ENCODE data around the gene C11orf42. TPM values are rescaled to one million over a fixed set of nuclear protein-coding genes. Genes with fewer than 3 reads are reported as not detected.

The C11orf42 gene
- total RNA-seq, 3 donors from 2014 or later (not counting 1 experiment from before 2014, with no cell fraction given), result not detected

- intact Hi-C loops (cut with micrococcal nuclease), result no loop called here
- Mint-ChIP-seq H3K4me3 (no peak overlapping the region), H3K9me3 (no peaks in the 10 kb centered on the region), H3K36me3 (no peaks in the 10 kb centered on the region), H3K27ac (no peak overlapping the region), H3K4me1 (peaks cover 7 to 14% of the 10 kb centered on the region in 2 donors), H3K27me3 (ENCODE audit: low read depth in 2 of 2) (peaks cover 9 to 11% of the 10 kb centered on the region in 2 donors)
- H3K4me3 ChIP-seq (ENCODE audit: low read length), result no peak overlapping the region
- no peak for TF ChIP-seq CTCF (IDR thresholded peaks at IDR 0.05)
- H3K4me1 ChIP-seq (ENCODE audit: control insufficient read depth, insufficient read depth, low read length), result peaks cover 4% of the 10 kb centered on the region
- 77% methylated on average over 2 of the region's 2 CpGs for WGBS (ENCODE audit: insufficient coverage)
- no peak for ATAC-seq
- DNase-seq, result no peak
- H3K27me3 ChIP-seq (ENCODE audit: control insufficient read depth, insufficient read depth, low read length), result no peaks in the 10 kb centered on the region
- H3K9me3 ChIP-seq (ENCODE audit: control insufficient read depth, insufficient read depth, low read length), result no peaks in the 10 kb centered on the region
- H3K36me3 ChIP-seq (ENCODE audit: control insufficient read depth, insufficient read depth, low read length), result no peaks in the 10 kb centered on the region
- no peak overlapping the region for H3K27ac ChIP-seq (ENCODE audit: low read length)
These were observed 29.9 kb upstream of the C11orf42 start for GRCh38 chr11:6175440-6175839.

- DNase-seq (no peak), ATAC-seq (no peak)
- no peak overlapping the region for H3K4me3 ChIP-seq (ENCODE audit: low read length)
- H3K36me3 Mint-ChIP-seq, result no peaks in the 10 kb centered on the region
- peaks cover 17 to 20% of the 10 kb centered on the region in 2 donors for H3K4me1 Mint-ChIP-seq
- no peaks in the 10 kb centered on the region for H3K27me3 Mint-ChIP-seq (ENCODE audit: low read depth in 2 of 2)
- H3K27ac ChIP-seq (ENCODE audit: low read length), result no peak overlapping the region
- no peak overlapping the region for H3K4me3 Mint-ChIP-seq
- H3K27ac Mint-ChIP-seq, result no peak overlapping the region
- no peaks in the 10 kb centered on the region for H3K27me3 ChIP-seq (ENCODE audit: control insufficient read depth, insufficient read depth, low read length)
- no peaks in the 10 kb centered on the region for H3K9me3 ChIP-seq (ENCODE audit: control insufficient read depth, insufficient read depth, low read length)
- H3K9me3 Mint-ChIP-seq, result no peaks in the 10 kb centered on the region
- no peaks in the 10 kb centered on the region for H3K36me3 ChIP-seq (ENCODE audit: control insufficient read depth, insufficient read depth, low read length)
- H3K4me1 ChIP-seq (ENCODE audit: control insufficient read depth, insufficient read depth, low read length), result peaks cover 9% of the 10 kb centered on the region
- no peak for TF ChIP-seq CTCF (IDR thresholded peaks at IDR 0.05)
- intact Hi-C loops (cut with micrococcal nuclease), result no loop called here
These were observed 13.6 kb upstream of the C11orf42 start for GRCh38 chr11:6191742-6192141.

GRCh38 chr11:6194065-6194581 lies 11.2 kb upstream of the C11orf42 start:
- H3K27me3 Mint-ChIP-seq (ENCODE audit: low read depth in 2 of 2), result no peaks in the 10 kb centered on the region
- Histone ChIP-seq H3K4me3 (ENCODE audit: low read length) (no peak overlapping the region), H3K9me3 (ENCODE audit: control insufficient read depth, insufficient read depth, low read length) (no peaks in the 10 kb centered on the region), H3K27ac (ENCODE audit: low read length) (no peak overlapping the region), H3K36me3 (ENCODE audit: control insufficient read depth, insufficient read depth, low read length) (no peaks in the 10 kb centered on the region), H3K27me3 (ENCODE audit: control insufficient read depth, insufficient read depth, low read length) (no peaks in the 10 kb centered on the region), H3K4me1 (ENCODE audit: control insufficient read depth, insufficient read depth, low read length) (peaks cover 18% of the 10 kb centered on the region)
- H3K36me3 Mint-ChIP-seq, result no peaks in the 10 kb centered on the region
- peak overlapping the region in 1 of 2 donors; percentile 90 for H3K27ac Mint-ChIP-seq
- no peak for TF ChIP-seq CTCF (IDR thresholded peaks at IDR 0.05)
- DNase-seq, result no peak
- no peak for ATAC-seq
- 80% methylated on average over 1 of the region's 1 CpG for WGBS (ENCODE audit: insufficient coverage)
- intact Hi-C loops (cut with micrococcal nuclease), result no loop called here
- no peaks in the 10 kb centered on the region for H3K9me3 Mint-ChIP-seq
- peaks cover 40 to 41% of the 10 kb centered on the region in 2 donors for H3K4me1 Mint-ChIP-seq
- H3K4me3 Mint-ChIP-seq, result no peak overlapping the region

GRCh38 chr11:6196396-6196795 lies 9.0 kb upstream of the C11orf42 start:
- WGBS (ENCODE audit: insufficient coverage), result 41% methylated on average over 2 of the region's 4 CpGs

More at GRCh38 chr11:6196396-6196795, 9.0 kb upstream of the C11orf42 start:
- Histone ChIP-seq H3K9me3 (ENCODE audit: control insufficient read depth, insufficient read depth, low read length) (no peaks in the 10 kb centered on the region), H3K27me3 (ENCODE audit: control insufficient read depth, insufficient read depth, low read length) (no peaks in the 10 kb centered on the region), H3K27ac (ENCODE audit: low read length) (peak overlapping the region; percentile 46), H3K4me1 (ENCODE audit: control insufficient read depth, insufficient read depth, low read length) (peaks cover 40% of the 10 kb centered on the region), H3K36me3 (ENCODE audit: control insufficient read depth, insufficient read depth, low read length) (no peaks in the 10 kb centered on the region), H3K4me3 (ENCODE audit: low read length) (no peak overlapping the region)
- H3K9me3 Mint-ChIP-seq, result no peaks in the 10 kb centered on the region
- peak; percentile 53 to 72 (median 66) for ATAC-seq
- H3K27ac Mint-ChIP-seq, result peak overlapping the region; percentile 86 to 90
- H3K4me1 Mint-ChIP-seq, result peaks cover 59 to 62% of the 10 kb centered on the region in 2 donors
- peak in 1 of 2 donors; percentile 29 for DNase-seq
- peak overlapping the region; percentile 60 for H3K4me3 Mint-ChIP-seq
- H3K36me3 Mint-ChIP-seq, result no peaks in the 10 kb centered on the region
- no peaks in the 10 kb centered on the region for H3K27me3 Mint-ChIP-seq (ENCODE audit: low read depth in 2 of 2)
- intact Hi-C loops (cut with micrococcal nuclease), result no loop called here
- TF ChIP-seq CTCF (IDR thresholded peaks at IDR 0.05), result no peak
